LoVo (cell line): ENCODE data around the gene HEXIM2.
"Not testable (repeated sequence)": the region's sequence is repeated elsewhere in the genome, so short reads cannot be mapped to it uniquely, and the experiment has no call there.

Source experiments
- DNase-seq: peaks from one replicate; pipeline ENCODE4 v3.0.0-alpha.2; 2016; ENCODE audit warnings: low spot score

The HEXIM2 gene

DNA sequence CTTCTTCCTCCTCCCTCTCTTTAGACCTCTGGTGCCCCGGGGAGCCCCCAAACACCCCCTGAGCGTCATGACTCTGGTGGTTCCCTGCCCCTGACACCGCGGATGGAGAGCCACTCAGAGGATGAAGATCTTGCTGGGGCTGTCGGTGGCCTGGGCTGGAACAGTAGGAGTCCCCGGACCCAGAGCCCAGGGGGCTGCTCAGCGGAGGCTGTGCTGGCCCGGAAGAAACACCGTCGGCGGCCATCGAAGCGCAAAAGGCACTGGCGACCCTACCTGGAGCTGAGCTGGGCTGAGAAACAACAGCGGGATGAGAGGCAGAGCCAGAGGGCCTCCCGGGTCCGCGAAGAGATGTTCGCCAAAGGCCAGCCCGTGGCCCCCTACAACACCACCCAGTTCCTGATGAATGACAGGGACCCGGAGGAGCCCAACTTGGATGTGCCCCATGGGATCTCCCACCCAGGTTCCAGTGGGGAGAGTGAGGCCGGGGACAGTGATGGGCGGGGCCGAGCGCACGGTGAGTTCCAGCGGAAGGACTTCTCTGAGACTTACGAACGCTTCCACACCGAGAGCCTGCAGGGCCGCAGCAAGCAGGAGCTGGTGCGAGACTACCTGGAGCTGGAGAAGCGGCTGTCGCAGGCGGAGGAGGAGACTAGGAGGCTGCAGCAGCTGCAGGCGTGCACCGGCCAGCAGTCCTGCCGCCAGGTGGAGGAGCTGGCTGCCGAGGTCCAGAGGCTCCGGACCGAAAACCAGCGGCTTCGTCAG, 7.5 kb downstream of the HEXIM2 start:
- DNase-seq = no peak

DNA sequence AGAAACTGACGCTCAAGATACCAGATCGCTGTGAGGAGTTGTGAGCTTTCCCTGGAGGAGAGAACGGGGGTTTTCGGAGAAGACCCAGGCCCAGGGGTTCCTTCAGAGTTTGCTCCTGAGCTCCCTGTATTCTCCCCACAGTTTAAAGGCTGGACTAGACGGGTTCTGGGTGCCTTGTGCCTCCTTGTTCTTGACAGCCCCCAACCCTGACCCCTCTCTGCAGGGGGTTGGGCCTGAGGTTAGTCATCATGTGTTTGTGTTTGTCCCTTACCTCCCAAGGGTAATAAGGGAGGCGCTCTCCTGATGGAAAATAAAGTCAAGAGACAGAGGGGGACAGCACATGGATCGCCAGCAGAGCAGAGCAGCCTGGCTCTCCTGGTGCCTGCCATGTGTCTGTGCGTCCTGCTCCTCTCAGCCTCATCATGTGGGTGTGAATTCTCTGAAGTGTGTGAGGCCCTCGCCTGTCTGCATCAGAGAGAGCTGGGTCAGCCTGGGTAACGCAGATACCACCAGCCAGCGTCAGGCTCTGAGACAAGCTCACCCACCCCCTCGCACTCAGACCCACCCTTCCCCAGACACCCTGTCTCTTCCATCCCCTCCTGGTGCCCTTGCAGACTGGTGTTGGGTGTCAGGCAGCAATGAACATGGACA, 8.7 kb downstream of the HEXIM2 start:
- no peak for DNase-seq

DNA sequence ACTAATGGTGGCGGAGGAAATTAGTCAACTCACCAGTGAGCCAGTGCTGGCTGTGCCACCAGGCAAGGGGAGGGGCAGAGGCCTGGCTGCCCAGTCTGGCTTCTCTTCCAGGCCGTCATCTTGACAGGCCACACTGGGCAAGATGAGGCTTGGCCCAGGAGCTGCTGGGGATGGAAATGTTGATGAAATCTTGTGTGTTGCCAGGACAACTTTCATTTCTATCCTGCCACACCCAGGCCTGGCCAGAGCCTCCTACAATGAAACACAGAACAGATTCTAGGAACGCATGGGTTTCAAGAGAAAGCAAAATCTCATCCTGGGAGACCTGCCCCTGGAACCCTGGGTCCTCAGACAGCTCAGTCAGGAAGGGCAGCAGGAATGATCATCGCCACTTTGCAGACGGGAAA, 9.3 kb downstream of the HEXIM2 start:
- peak; percentile 32 for DNase-seq

DNA sequence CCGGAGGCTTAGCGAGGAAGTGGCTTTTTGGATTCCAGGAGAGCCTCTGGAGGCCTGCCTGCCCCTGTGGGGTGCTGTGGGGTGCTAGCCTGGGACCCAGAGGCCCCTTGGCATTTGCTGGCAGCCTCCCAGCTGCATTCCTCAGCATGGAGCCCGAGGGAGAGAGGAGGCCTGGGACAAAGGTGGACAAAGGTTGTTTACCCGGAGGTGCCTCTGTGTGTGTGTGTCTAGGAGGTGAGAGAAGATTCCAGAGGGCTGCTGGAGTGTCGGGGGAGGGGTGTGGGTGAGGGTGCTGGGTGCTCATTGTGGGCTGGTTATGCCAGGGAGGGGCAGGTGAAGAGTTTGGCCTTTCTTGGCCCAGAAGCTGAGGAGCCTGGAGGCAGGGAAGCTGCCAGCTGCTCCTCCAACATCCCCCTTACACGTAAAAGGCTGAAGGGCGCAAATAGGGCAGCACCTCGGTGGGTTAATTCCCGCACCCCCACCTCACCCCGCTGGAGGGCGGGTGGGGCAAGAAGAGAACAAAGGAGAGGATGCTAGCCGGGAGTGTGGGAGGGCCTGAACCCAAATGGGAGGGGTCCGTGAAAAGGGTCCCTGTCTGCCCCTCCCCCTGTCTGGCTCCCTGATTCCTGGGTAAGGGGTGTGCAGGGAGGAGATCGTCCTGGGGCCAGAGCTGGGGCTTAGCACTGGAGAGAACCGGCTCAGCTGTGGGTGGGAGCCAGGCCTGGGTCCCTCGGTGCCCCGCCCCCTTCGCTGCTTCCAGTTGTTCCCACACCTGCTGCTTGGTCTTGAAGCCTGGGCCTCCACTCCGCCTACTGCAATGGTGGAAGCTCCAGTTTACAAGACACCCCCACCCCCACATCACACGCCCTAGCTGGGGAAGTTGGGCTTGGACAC, 9.9 kb downstream of the HEXIM2 start:
- peak; percentile 44 for DNase-seq

DNA sequence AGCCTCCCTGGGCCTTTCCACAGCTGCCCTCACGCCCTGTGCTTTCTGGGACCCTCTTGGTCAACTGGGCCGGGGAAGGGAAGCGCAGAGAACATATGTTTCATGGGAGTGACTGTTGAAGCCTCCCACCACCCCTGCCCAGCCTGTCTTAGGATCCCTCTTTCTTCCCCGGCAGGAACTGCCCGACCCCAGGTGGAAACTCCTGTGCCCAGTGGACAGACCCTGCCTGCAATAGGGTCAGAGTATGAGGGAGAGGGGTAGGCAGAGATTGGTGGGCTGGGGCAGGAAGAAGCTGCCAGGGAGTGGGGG, 10.5 kb downstream of the HEXIM2 start:
- DNase-seq = no peak

DNA sequence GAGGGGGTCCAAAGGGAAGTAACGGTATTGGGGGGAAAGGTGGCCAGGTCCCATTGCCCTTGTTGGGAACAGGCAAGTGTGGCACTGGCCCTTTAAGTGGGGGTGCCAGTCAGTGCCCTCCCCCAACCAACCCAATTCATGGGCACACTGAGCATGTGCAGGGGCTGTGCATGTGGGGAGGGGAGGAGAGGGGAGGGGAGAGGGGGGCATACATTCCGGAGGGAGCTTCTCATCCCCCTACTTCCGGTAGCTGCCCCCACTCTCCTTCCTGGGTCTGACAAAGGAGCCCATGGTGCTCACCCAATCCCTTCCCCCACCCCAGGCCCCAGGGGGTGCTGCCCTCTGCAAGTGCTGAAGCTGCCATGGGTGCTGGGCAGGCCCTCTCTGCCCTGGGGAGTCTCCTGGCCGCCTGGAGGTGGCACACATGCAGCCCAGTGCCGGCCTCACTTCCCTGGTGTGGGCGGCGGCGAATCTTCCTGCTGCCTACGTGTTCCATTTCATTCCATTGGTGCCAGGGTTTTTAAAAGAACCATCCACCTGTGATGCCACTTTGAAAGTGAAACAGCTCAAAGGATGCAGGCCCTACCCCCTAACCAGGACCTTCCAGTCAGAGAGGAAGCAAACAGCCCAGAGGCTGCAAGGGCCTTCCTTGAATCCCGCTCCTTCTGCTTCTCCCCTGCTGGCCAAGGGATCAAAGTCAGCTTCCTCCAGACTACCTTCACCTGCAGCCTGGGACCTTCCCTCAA, 11.0 kb downstream of the HEXIM2 start:
- DNase-seq = peak; percentile 32

DNA sequence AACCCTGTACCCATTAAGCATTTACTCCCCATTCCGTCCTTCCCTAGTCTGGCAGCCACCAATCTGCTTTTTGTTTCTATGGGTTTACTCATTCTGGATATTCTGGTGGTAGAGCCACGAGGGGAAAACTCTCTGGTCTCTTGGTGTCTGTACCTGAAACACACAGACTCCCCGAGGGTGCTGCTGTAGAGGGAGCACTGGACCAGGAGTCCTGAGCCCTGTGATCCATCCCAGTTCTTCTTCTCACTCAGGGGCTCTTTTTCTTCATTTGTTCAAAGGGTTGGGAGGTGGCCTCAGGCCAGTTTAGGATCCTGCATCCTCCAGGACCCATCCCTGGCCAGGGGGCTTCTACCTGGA, 14.1 kb downstream of the HEXIM2 start:
- DNase-seq = no peak

DNA sequence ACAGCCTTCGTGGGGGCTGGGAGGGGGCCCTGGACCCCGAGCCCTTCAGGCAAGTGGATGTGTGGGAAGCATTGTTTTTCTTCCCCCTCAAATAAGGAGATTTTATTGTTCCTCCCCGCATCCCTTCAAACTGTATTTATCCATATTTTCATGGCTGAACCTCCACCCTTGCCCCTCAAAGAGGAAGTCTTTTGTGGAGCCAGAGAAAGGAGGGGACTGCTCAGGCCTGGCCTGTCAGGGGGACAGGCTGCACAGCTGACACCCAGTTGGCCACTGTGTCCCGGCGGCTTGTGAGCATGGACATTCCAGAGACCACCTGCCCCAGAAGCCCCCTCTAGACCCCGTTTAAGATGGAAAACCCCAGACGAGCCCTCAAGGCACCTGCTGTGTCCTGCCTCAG, 15.9 kb downstream of the HEXIM2 start:
- no peak for DNase-seq

DNA sequence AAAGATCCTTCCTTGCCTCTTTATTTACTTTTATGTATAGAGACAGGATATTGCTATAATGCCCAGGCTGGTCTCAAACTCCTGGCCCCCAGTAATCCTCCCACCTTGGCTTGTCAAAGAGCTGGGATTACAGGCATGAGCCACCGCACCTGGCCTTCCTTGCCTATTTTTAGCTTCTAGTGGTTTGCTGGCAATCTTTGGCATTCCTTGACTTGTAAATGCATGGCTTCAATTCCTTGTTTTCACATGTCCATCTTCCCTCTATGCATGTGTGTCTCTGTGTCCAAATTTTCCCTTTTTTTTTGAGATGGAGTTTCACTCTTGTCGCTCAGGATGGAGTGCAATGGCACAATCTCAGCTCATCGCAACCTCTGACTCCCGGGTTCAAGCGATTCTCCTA, 22.5 kb downstream of the HEXIM2 start:
- DNase-seq = no peak

DNA sequence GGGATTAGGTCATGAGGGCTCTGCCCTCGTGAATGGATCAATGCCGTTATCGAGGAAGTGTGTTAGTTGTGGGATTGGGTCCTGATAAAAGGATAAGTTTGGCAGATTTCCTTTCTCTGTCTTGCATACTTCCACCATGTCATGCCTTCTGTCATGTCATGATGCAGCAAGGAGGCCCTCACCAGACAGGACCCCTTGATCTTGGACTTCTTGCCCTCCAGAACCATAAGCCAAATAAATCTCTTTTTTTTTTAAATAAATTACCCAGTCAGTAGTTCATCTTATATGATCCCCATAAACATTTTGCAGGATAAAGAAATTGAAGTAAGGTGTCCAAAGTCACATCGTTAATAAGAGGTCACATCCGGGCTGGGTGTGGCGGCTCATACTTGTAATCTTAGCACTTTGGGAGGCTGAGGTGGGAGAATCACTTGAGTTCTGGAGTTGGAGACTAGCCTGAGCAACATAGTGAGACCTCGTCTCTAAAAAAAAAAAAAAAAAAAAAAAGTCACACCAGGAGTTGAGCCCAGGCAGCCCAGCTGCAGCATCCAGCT, 25.2 kb downstream of the HEXIM2 start:
- no peak for DNase-seq

DNA sequence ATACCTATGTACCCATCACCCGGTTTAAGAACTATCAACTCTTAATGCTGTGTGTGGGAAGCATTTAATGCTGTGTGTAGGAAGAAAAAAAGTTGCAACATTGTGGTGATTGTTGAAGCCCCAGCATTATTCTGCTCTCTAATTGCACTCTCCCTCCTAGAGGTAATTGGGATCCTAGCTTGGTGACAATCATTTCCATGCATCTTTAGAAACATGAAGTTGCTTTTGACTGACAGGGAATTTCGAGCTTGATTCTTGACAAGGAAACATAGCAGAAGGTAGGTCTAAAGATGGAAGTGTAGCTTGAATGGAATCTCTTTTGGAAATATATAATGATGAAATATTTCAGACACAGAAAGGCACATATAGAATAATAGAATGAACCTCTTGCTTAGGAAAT, 27.3 kb downstream of the HEXIM2 start:
- no peak for DNase-seq

DNA sequence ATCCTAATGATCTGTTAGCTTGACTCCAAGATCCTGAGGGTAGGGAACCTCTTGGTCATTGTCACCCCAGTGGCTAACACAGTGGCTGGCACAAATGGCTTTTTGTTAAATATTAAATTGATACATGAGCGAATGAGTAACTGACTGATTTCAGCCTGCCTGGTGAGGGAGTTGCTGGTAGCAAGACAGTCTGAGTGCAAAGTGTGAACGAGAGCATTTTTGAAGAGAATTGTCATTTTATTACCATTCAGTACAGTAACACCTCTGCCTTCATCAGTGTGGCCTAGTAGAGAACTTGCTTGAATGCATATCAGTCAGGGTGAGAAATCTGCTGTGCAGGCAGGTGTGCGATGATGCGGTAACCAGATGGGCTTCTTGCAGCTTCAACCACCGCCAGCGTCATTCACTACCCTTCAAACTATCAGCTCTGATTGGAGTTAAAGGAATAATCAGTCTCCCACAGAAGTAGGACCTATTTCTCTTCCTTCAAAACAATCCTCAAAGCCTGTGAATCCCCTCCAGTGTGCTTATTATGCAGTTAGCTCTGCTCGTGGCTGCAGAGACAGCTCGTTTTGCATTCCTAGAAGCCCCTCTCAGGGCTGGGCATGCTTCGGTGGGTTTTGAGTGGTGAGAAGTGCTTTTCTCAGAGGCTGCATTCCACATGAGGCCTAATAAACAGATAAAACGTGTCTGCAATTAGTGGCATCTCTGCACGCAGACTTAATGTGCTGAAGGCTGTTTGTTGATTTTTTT, 29.0 kb downstream of the HEXIM2 start:
- no peak for DNase-seq

DNA sequence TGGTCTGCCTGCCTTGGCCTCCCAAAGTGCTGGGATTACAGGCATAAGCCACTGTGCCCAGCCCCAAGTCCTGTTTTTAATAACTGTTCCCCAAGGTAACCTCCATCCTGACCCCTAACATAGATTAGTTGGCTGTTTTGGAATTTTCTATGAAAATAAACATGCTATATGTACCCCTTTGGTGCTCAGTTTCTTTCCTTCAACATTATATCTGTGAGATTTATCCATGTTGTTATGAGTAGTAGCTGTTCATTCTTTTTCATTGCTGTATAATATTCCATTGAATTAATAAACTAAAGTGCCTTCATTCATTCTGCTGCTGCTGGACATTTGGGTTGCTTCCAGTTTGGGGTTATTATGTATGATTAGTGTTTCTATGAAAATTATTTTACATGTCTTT, 33.7 kb downstream of the HEXIM2 start:
- DNase-seq = no peak

DNA sequence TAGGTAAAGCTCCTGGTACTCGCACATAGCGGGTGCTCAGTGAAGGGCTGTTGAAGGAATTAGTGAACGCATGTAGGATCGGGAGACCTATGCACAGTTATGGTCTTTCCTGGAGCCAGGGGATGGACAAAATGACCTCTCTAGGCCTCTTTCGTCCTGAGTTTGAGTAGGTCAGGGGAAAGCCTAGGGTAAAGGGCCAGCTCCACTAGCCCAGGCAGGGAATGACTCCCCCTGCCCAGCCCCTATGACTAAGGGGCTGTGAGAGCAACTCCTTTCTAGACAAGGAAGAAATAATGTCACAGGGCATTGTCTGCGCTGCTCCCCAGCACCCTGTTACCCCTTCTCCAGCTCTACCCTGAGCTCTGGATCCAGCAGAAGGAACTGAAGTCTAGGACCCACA, 35.4 kb downstream of the HEXIM2 start:
- no peak for DNase-seq

DNA sequence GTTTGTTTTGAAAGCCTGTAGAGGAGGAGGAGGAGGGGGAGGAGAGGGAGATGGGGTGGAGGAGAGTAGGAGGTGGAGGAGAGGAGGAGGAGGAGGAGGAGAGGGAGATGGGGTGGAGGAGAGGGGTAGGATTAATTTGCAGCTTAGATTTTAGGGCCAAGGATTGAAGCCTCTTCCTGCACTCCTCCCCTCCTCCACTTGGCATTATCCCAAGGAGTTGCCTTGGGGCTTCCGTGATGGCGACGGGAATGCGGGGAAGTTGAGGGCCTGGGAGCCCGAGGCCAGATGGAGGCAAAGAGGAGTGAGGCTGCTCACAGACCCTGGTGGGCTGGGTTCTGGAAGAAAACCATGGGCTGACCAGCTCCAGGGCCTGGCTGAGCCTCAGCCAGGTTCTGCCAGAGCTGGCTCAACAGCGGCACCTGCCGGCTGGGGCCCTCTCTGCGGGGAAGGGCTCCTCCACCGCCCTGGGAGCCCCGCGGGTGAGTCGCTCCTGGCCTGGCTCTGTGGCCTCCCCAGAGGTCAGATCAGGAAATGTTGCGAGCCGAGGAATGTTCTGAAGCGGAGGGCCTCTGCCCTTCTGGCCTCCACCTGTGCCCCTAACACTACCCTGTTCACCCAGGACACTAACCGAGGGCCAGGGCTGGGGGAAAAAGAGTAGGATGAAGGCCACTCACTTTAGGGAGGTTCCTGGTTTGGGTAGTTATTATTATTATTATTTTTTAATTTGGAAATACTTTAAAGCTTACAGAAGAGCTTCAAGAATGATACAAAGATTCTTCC, 36.1 kb downstream of the HEXIM2 start:
- DNase-seq = peak; percentile 93

DNA sequence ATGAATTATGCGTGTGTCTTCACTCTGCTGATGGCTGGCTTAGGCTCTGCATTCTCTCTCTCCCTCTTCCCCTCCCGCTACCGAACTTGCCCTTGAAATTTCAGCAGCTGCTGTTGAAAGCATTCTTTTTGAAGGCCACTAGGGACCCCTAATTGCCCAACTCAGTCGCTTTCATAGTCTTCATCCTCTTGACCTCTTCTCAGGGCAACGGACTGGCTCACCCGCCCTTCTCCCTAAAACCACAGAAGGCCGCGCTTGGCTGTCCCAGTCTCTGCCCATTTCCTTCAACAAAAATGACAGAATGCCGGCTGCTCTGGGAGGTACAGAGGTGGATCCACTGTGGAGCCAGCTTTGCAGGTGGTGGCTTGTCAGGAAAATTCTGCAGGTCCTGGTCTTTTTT, 39.0 kb downstream of the HEXIM2 start:
- DNase-seq = no peak

DNA sequence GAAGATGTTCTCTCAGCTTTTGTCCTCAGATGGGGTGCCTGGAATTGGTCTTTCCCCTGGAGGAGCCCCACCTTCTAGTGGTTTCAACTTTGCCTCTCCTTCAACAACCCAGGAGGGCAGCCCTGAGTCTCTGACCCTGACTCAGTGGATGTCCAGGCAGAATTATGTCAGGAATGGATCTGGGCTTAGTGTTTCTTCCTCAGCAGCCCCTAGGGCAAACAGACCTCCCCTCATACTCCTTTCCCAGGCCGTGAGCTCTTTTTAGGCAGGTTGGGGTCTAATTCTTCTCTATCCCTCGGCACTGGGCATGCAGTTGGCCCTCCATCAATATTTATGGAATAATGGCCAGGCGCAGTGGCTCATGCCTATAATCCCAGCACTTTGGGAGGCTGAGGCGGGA, 39.8 kb downstream of the HEXIM2 start:
- no peak for DNase-seq

DNA sequence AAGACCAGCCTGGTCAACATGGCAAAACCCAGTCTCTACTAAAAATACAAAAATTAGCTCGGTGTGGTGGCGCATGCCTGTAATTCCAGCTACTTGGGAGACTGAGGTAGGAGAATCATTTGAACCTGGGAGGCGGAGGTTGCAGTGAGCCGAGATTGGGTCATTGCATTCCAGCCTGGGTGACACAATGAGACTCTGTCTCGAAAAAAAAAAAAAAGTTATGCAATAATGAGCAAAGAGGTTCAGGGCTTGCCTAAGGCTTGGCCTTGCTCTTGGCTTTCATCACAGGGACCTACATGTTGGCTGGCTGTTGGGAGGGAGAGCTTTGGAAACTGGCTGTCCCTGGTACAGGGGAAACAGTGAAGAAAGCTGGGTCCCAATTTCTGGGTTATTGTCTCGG, 40.2 kb downstream of the HEXIM2 start:
- DNase-seq = not testable (repeated sequence)

DNA sequence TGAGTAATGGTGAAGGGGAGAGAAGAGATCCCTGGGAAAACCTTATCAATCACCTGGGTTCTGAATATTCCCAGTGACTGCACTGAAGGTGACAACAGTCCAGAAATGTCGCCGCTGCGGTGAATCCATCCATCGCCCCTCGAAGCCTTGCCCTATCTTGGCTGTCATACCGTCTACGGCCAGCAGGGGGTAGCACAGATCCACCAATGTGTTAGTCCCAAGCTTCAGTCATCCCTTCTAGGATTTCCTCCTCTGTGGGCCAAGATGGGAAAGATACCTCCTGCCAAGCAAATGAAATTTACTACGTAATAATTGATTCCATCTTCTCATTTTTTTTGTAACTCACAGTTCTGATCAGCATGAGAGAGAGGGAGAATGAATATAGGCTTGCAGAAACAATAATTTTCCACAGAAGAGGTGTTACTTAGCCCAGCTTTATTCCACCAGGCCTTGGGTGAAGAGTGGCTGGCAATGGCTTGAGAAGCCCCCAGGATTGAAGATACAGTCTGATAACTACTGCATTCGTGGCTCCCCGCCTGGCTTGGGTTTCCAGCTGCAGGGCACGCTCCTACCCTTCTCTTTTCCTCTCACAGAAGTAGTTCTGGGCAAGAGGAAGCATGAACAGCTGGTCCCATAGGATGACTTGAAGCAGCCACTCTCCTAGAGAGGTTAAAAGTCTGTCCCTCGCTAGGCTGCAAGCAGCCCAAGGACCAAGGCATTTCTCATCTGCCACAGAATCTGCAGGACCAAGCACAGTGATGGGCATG, 57.4 kb downstream of the HEXIM2 start:
- peak; percentile 83 for DNase-seq
